NCI-H526 treated with DMSO at 0.1 percent for 48 hours (cell line): ENCODE data around the gene RUNX3.

Experiments used
- DNase-seq: peaks from one replicate; lab custom pipeline; 2025; lab: John Stamatoyannopoulos, UW

RUNX3 gene

GRCh38 chr1:24946861-24947658, 17.0 kb upstream of the RUNX3 start:
- no peak for DNase-seq

DNA sequence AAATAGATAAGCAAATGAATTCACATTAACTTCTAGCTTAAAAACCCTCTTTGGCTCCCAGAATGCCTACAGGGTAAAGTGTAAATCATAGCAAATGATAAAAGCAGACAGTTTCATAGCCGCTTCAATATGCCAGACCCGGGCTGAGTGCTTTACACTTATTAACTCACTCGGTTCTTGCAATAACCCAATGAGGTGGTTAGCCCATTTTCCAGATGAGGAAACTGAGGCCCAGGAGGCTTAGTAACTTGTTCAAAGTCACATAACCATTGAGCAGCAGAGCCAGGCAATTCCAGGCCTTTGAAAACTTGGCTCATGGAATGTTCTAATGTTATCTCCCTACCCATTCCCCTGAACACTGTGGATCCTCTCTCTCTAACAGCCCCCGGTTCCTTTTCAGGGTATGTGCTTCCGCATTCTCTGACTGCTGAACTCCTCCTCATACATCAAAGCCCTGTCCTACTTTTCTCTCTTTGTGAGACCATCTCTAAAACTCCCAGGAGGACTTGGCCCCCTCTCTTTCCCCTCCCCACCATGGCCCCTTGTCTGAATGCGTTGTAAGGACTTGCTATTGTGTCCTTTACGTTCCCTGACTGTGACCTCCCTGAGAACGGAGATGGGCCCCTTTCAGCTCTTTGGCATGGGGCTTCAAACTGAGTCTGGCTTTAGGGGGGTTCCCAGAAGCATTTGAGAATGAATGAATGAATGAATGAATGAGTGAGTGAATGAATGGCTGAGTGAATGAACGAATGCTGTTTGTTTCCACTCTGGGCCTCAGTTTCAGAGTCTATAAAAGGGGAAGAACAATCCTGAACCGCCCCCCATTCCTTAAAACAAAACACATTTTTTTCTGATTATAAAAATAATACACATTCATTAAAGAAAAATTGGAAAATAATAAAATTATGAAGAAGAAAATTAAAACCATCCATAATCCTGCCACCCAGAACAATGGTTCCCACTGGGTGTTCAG, 15.6 kb upstream of the RUNX3 start:
- DNase-seq = no peak

DNA sequence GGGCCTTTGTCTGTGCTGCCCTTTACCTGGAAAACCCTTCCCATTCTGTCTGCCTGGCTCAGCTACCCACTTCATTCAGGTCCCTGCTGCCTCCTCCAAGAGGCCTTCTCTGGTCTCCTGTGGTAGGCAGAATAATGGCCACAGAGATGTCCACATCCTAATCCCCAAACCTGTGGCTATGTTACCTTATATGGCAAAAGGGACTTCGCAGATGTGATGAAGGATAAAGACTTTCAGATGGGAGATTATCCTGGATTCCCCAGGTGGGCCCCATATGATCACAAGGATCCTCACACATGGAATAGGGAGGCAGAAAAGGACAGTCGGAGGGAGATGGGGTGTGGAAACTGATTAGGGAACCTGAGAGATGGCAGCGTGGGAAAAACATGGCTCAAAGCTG, 14.2 kb upstream of the RUNX3 start:
- no peak for DNase-seq

DNA sequence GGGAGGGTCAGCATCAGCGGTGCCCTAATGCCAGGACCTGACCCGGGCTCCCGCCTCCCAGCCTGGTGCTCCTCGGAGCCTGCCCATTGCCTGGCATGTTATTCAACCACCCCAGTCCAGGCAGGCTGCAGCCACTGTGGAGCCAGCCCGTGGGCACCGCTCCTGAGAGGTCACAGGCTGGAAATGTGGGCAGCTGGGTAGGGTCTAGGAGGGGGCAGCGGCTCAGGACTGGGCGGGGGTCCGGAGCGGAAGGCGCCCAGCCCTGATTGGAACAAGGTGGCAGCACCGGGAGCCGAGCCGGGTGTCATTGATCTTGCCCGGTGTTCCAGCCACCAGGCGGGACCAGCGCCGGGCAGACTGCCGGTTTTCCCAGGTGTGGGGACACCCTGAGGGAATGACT, 12.7 kb upstream of the RUNX3 start:
- no peak for DNase-seq

GRCh38 chr1:24941564-24941963, 11.5 kb upstream of the RUNX3 start:
- no peak for DNase-seq

GRCh38 chr1:24940231-24940630, 10.2 kb upstream of the RUNX3 start:
- DNase-seq = no peak

DNA sequence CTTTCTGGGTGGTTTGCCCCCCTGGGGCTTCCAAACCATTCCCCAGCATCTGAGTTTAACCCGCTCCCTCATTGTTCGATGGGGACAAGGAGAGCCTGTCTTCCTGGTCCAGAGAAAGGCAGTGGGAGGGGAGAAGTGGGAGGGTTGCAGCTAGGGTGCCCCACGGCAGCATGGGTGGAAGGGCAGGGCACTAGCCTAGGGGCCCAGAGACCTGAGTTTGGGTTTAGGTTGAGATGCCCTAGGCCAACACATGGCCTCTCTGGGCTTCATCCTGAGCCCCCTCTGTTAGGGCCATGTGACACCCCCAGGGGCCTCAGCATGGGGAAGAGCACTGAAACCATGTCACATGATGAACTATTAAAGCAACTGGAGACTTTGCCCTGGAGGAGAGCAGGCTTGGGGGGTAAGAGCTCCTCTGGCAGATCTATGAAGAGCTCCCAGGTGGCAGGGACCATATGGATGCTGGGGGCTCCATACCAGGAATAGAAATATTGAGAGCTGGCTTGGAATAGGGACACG, 9.7 kb upstream of the RUNX3 start:
- no peak for DNase-seq

DNA sequence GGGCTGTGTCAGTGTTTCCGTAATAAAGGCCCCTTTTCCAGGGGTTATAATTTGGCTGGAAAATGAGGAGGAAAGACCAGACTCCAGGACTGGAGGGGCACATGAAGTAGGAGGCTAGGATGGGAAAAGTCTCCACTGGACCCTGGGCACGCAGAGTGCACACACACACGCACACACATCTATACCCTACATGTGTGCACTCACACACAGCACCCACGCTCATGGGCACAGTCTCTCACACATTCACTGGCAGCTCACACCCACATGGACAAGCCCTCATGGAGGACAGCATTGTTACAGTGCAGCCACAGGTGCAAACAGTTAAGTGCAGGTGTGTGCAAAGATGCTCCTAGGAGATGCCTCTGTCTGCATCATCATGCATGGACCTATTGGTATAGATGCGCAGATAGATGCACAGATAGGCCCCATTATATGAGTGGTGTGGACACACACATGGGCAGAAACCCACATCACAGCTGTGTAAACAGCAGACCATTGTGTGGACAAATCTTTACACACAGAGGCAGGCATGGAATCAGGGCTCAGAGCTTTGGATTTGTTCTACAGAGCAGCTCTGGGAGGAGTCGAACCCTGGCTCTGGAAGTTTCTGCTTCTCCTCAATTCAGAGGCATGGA, 9.1 kb upstream of the RUNX3 start:
- no peak for DNase-seq

DNA sequence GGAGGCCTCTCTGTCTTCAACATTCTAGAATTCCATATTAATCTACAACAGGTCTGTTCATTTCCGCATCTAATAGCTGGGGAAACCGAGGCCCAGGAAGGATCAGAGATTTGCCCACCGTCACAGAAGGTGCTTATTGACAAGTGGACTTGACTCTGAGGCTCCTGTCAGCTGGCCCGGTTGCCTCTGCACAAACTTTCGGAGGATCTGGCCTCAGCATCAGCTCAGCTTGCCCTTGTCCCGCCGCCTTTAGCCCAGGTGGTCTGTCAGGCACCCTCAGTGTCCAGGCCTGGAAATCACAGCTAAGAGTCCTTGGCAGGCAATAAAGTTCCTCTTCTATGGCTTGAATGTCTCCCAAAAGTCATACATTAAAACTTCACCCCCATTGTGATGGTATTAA, 8.2 kb upstream of the RUNX3 start:
- DNase-seq = no peak

GRCh38 chr1:24936684-24937083, 6.6 kb upstream of the RUNX3 start:
- DNase-seq = no peak

DNA sequence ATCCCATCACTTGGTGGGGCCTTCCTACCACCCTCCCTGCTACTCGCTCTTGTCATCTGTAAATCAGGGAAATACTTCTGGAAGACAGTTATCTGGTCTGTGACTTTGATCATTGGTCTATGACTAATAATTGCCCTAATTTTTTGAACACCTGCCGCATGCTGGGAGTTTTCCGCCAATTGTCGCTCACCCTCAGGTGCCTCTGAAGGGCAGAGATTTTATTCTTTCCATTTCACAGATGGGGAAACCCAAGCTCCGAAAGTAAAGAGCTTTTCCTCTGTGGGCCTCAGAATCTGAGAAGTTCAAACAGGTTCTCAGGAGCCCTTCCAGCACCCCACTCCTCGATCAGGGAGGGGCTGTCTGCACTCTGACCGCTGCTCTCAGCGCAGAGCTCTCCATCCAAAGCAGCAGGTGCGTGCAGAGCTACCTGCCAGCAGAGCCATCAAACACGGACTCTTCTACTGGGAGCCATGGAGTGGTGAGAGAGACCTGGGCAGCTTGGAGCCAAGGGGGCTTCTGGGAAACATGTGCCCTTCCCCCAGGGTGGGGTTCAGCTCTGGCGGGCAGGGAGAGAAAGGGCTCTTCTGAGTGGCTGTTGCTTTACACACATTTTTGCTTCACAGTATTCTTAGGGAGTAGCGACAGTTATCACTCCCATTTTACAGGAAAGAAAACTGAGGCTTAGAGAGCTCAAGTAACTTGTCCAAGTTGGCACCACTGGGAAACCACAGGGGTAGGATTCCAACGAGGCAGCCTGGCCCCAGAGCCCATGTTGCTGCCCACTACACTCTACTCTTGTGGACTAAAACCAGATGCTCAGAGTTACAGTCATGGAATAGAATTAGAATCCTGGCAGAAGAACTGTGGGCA, 5.8 kb upstream of the RUNX3 start:
- no peak for DNase-seq

DNA sequence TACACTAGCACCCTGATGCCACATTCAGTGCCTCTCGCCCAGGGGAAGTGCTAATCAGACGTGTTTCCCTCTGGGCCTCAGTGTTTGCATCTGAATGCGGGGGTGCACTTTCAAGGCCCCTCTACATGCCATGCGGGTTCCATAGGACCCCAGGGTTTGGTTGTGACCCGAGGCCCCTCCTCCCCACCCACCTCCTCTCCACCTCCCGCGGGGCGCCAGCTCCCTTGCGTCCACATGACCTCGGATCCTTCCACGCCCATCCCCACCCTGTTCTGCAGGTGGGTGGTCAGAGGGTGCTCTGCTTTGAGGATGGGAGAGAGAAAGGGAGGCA, 5.1 kb upstream of the RUNX3 start:
- DNase-seq = no peak

DNA sequence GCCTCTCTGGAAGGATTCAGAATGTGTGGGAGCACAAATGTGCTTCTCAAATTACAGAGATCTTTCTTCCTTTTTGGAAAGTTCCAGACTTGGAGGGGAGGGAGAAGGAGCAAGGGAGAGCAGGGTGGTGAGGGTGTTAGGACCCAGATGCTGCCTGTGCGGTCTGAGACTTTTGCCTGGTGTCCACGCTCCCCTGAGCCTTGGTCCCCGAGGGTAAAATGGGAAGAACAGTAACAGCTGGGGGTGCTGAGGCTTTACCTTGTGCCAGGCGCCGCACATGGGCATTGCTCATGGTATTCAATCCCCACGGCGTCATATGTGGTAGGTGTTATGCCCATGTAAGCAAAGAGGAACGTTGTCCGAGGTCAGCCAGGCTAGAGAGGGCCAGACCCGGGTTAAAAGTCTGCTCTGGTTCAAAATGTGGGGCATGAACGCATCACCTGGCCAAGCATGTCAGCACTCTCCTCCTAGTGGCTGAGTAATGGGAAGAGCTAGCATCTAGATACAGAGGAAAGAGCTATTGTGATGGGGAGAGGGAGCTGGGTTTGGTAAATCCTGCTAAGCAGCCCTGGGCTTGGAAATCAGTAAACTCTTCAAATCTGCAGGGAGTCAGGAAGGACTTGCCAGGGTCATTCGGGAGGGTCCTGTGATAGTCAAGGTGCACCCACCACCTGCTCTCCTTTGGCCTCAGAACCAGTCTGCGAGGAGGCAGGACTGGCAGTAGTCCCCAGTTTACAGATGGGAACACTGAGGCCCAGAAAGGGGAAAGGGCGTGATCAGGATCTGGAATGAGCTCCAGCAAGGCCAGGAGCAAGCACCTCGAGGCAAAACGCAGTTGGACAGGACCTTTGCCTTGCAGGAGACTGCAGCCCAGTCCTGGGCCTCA, 4.5 kb upstream of the RUNX3 start:
- DNase-seq = no peak

DNA sequence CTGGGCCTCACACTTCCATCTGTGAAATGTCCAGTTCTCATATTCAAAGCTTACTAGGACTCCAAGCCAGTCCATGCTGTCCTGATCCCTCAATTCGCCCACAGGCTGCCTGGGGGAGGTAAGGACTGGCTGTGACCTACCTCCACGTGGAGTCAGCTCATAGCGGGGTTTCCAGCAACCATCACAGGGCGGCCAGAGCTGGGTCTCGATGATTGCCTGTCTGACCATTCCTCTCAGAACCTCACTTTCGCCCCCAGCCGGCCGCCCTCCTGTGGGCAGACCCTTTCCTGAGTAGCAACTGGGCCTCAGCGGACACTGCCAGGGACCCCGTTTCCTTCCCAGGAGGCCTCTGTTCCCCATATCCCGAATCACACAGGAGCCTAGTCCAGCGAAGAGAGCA, 3.4 kb upstream of the RUNX3 start:
- no peak for DNase-seq

DNA sequence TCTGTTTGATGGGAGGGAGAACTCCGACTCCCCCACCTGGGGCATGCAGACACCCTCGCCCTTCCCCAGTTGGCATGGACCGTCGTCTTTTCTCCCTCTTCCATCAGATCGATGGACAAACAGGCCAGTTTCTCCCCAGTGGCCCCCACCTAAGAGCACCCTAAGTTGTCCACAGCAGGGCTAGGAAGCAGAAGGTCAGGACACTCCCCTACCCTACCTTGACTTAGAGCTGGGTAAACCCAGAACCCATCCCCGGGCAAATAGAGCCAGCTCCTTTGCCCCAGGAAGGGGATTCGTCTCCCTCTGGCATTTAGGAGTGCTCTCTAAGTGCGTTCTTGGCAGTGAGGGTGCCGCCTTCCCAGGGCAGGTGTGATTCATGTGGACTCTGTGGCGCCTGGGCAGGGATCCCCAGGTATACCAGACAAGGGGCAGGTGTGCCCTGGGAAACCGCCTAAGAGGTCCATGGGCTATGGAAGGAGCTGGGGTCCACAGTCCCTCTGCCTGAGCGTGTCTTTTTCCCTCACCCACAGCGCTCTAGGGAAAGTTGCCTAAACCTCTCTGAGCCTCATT, 2.7 kb upstream of the RUNX3 start:
- DNase-seq = no peak

GRCh38 chr1:24932284-24932683, 2.2 kb upstream of the RUNX3 start:
- no peak for DNase-seq

GRCh38 chr1:24931468-24932231, 1.6 kb upstream of the RUNX3 start:
- no peak for DNase-seq

DNA sequence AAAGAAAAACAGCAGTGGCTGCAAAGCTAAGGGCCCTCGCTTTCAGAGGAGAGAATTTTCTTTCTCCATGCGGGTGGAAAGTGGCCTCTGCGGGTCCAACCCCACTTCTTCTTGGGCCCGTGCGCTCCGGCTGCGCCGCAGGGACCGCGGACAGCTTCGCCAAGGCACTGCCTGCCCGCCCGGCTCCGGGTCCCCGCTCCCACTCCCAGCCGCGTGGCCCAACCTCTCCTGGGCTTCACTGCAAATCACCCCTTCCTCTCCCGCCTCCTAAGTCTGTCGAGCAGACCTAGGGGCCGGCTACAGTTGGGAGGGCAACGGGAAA, 1.0 kb upstream of the RUNX3 start:
- DNase-seq = no peak

DNA sequence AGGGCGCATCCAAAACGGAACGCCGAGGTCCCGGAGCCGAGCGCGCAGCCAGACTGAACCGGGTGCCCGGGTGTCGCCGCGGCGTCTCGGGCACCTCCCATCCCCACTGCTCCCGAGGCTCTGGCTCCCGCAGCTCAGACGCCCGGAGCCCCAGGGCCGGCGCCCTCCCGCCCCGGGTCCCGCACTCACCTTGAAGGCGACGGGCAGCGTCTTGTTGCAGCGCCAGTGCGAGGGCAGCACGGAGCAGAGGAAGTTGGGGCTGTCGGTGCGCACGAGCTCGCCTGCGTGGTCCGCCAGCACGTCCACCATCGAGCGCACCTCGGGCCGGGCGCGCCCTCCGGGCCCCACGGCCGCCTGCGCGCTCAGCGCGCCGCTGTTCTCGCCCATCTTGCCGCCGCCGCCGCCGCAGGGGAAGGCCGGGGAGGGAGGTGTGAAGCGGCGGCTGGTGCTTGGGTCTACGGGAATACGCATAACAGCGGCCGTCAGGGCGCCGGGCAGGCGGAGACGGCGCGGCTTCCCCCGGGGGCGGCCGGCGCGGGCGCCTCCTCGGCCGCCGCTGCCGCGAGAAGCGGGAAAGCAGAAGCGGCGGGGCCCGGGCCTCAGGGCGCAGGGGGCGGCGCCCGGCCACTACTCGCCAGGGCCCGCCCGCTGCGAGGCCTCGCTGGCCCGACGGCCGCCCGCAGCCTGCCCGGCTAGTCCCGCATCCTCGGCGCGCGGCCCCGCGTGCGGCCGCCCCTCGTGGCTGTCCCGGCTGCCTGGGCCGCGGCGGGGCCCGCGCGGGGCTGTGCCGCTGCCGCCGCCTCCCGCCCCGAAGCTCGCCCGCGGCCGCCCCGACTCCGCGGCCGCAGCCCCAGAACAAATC, 447 bp downstream of the RUNX3 start:
- no peak for DNase-seq
